ENCODE results near the gene MTX1. TPM values are rescaled to one million over a fixed set of nuclear protein-coding genes. Genes with fewer than 3 reads are reported as not detected.

The MTX1 gene
- total and polyA plus RNA-seq, 12 donors, result 26.7 to 111 (median 45.9) TPM

DNA sequence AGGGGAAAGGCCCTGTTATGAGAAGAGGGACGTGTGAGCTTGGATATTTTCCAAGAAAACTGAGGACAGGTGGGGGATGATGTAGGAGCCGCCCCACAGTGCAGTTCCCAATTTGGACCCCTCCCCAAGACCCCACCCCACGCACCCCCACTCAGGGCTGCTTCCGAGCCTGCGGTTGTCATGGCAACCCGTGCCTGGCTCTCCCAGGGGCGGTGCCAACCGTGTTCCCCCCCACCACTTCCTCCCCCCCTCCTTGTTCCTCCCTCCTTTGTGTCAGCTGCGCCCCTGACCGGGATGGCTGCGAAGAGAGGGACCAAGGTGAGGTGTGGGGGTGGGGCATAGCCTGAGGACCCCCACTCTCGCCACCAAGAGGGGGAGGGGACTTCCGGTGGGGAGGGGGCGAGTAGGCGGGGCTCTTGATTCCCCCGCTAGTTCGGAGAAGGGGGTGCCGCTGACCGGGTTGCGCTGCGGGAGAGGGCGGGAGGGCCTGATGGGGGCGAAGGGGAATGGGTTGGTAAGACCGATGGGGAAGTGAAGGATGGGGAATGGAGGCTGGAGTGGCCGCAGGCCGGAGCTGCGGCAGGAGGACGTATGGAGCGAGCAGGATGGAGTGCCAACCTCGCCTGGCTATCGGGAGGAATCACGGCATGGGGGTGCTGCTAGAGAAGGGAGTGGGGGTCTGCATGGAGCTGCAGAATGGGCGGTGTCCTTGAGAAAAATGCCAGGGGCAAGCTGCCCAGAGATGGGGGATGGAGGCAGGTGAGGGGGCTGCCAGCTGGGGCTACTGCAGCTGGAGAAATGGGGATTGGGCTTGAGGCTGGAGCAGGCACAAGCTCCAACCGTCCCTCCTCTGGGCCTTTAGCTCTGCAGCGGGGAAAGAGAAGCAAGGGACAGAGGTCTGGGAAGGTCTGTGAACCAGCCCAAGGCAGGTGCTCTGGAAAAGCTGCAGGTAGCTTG lies 33.9 kb upstream of the MTX1 start:
- peak in 4 of 7 donors; percentile 19 to 62 (median 43) for DNase-seq
- Histone ChIP-seq H3K27me3 (no peaks in the 10 kb centered on the region), H3K4me3 (no peak overlapping the region), H3K36me3 (replicated peaks in 1 of 2) (peaks cover 0 to 13% of the 10 kb centered on the region in 2 donors), H3K4me1 (replicated peaks in 1 of 2) (peaks cover 7 to 18% of the 10 kb centered on the region in 2 donors), H3K27ac (peak overlapping the region in 2 of 5 donors; percentile 6 to 34), H3K9me3 (replicated peaks in 1 of 3) (no peaks in the 10 kb centered on the region)
- TF ChIP-seq, protein P1, sequence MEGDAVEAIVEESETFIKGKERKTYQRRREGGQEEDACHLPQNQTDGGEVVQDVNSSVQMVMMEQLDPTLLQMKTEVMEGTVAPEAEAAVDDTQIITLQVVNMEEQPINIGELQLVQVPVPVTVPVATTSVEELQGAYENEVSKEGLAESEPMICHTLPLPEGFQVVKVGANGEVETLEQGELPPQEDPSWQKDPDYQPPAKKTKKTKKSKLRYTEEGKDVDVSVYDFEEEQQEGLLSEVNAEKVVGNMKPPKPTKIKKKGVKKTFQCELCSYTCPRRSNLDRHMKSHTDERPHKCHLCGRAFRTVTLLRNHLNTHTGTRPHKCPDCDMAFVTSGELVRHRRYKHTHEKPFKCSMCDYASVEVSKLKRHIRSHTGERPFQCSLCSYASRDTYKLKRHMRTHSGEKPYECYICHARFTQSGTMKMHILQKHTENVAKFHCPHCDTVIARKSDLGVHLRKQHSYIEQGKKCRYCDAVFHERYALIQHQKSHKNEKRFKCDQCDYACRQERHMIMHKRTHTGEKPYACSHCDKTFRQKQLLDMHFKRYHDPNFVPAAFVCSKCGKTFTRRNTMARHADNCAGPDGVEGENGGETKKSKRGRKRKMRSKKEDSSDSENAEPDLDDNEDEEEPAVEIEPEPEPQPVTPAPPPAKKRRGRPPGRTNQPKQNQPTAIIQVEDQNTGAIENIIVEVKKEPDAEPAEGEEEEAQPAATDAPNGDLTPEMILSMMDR (IDR thresholded peaks at IDR 0.05), result no peak
- TF ChIP-seq POLR2A (IDR thresholded peaks at IDR 0.05), result no peak
- intact Hi-C loops (cut with DNase I), result no loop called here
- 3 to 8% (median 5%) methylated on average over 16 to 35 of the region's 35 CpGs for WGBS, 4 donors

DNA sequence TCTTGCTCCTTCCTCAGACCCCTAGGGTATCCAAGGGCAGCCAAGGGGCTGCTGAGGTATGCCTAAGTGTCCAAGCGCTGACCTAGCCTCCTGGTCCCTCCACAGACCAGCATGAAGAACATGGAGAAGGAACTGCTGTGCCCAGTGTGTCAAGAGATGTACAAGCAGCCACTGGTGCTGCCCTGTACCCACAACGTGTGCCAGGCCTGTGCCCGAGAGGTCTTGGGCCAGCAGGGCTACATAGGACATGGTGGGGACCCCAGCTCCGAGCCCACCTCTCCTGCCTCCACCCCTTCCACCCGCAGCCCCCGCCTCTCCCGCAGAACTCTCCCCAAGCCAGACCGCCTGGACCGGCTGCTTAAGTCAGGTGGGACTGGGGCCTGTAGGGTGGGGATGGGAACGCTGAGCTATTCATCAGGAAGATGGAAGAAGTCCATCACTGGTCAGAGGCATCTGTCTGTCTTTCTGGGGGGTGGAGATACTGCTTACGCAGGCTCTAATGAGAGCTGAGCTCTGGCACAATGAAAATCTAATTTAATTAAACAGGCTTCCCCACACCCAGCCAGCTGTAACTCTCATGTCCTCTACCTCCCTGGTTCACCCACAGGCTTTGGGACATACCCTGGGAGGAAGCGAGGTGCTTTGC lies 33.1 kb upstream of the MTX1 start:
- TF ChIP-seq, protein P1 (IDR thresholded peaks at IDR 0.05), result no peak
- no peak for TF ChIP-seq POLR2A (IDR thresholded peaks at IDR 0.05)
- Histone ChIP-seq H3K4me3 (no peak overlapping the region), H3K9me3 (replicated peaks in 1 of 3) (no peaks in the 10 kb centered on the region), H3K36me3 (replicated peaks in 1 of 2) (peaks cover 0 to 5% of the 10 kb centered on the region in 2 donors), H3K27ac (peak overlapping the region in 1 of 5 donors; percentile 34), H3K4me1 (replicated peaks in 1 of 2) (peaks cover 7 to 18% of the 10 kb centered on the region in 2 donors), H3K27me3 (no peaks in the 10 kb centered on the region)
- peak in 3 of 7 donors; percentile 21 to 59 (median 28) for DNase-seq
- 61 to 81% (median 73%) methylated on average over 10 to 12 of the region's 12 CpGs for WGBS, 4 donors
- intact Hi-C loops (cut with DNase I), result no loop called here

DNA sequence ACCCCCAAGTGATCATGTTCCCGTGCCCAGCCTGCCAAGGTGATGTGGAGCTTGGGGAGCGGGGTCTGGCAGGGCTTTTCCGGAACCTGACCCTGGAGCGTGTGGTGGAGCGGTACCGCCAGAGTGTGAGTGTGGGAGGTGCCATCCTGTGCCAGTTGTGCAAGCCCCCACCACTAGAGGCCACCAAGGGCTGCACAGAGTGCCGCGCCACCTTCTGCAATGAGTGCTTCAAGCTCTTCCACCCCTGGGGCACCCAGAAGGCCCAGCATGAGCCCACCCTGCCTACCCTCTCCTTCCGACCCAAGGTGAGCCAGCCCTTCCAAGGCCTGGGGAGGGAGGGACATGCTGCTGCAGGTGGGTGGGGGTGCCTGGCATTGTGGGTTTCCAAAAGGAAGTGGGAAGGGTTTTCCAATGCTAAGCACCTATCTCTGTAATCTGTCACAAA lies 32.5 kb upstream of the MTX1 start:
- Histone ChIP-seq H3K27ac (no peak overlapping the region), H3K27me3 (no peaks in the 10 kb centered on the region), H3K36me3 (replicated peaks in 1 of 2) (no peaks in the 10 kb centered on the region), H3K9me3 (replicated peaks in 1 of 3) (no peaks in the 10 kb centered on the region), H3K4me3 (no peak overlapping the region), H3K4me1 (replicated peaks in 1 of 2) (peaks cover 7 to 18% of the 10 kb centered on the region in 2 donors)
- DNase-seq, result peak in 4 of 7 donors; percentile 17 to 63 (median 26)
- intact Hi-C loops (cut with DNase I), result no loop called here
- TF ChIP-seq POLR2A (IDR thresholded peaks at IDR 0.05), result no peak
- 63 to 84% (median 73%) methylated on average over 1 to 9 of the region's 9 CpGs for WGBS, 4 donors

DNA sequence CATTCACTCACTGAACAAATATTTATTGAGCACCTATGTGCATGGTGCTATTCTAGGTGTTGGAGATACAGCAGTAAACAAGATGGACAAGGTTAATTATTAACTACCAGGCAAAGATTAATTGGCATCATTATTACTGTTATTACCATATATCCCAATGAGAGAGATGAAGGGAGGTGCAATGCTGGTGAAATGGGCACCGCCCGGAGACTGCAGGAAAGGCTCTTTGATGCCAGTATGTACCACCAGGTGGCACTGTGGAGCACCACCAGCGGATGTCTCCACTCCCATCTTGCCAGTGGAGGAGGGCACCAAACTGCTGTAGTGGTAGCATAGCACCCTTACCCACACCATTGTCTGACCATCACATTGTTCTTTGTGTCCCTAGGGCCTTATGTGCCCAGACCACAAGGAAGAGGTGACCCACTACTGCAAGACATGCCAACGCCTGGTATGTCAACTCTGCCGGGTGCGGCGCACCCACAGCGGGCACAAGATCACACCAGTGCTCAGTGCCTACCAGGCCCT lies 31.9 kb upstream of the MTX1 start:
- 61 to 71% (median 61%) methylated on average over 7 to 8 of the region's 8 CpGs for WGBS, 4 donors
- intact Hi-C loops (cut with DNase I), result no loop called here
- H3K36me3 ChIP-seq (replicated peaks in 1 of 2), result no peaks in the 10 kb centered on the region
- peak; percentile 77 to 94 (median 86) for DNase-seq
- H3K4me1 ChIP-seq (replicated peaks in 1 of 2), result peaks cover 7 to 16% of the 10 kb centered on the region in 2 donors
- H3K27ac ChIP-seq, result peak overlapping the region in 1 of 5 donors; percentile 18
- no peak for TF ChIP-seq POLR2A (IDR thresholded peaks at IDR 0.05)
- TF ChIP-seq, protein P1 (IDR thresholded peaks at IDR 0.05), result peak; percentile 83 to 98 (median 88)
- H3K27me3 ChIP-seq, result no peaks in the 10 kb centered on the region
- no peaks in the 10 kb centered on the region for H3K9me3 ChIP-seq (replicated peaks in 1 of 3)
- no peak overlapping the region for H3K4me3 ChIP-seq

All from adrenal gland (tissue), 12 donors.